HepG2 (cell line): ENCODE results near the gene ARCN1. TPM values are rescaled to one million over a fixed set of nuclear protein-coding genes. Genes with fewer than 3 reads are reported as not detected.
A peak's percentile ranks its signal among the peaks of the same experiment; 100 is the strongest.

Experiments
- ATM ChIP-seq: fragments of 450-650 bp; IDR thresholded peaks from 2 replicates; pipeline ENCODE4 v1.7.1; 2017; ENCODE audit warnings: mild to moderate bottlenecking, borderline replicate concordance
- GTF2F1 ChIP-seq: fragments of 150-350 bp; IDR thresholded peaks from 2 replicates; pipeline ENCODE4 v1.6.1; 2014; ENCODE audit warnings: low read length
- KLF16 ChIP-seq, 2 experiments: sonication (generic) in 1 of 2; formaldehyde crosslinking in 1 of 2; IDR thresholded peaks; 2 replicates each; pipeline versions ENCODE4 v1.6.1 to v1.8.0; 2016 to 2023; ENCODE audit warnings: missing genetic modification reagents in 2 of 2, missing compliant biosample characterization in 1 of 2
- MTERF4 ChIP-seq: sonication (generic); formaldehyde crosslinking; IDR thresholded peaks from 2 replicates; pipeline ENCODE4 v1.8.0; 2023; ENCODE audit warnings: mild to moderate bottlenecking, missing genetic modification reagents
- PHF8 ChIP-seq: sonication (generic); formaldehyde crosslinking; IDR thresholded peaks from 2 replicates; pipeline ENCODE4 v1.5.0; 2020; ENCODE audit warnings: missing genetic modification reagents
- SNRNP70 ChIP-seq: fragments of 200-400 bp; formaldehyde crosslinking; IDR thresholded peaks from 2 replicates; pipeline ENCODE4 v1.6.1; 2017; ENCODE audit warnings: mild to moderate bottlenecking, low read depth, low read length, moderate library complexity
- THAP8 ChIP-seq: sonication (generic); formaldehyde crosslinking; IDR thresholded peaks from 2 replicates; pipeline ENCODE4 v1.5.1; 2020; ENCODE audit warnings: missing genetic modification reagents, mild to moderate bottlenecking, borderline replicate concordance
- ZFP36L1 ChIP-seq: sonication (generic); formaldehyde crosslinking; IDR thresholded peaks from 2 replicates; pipeline ENCODE4 v1.8.0; 2022; ENCODE audit warnings: mild to moderate bottlenecking, missing genetic modification reagents, moderate library complexity
- ZFY ChIP-seq: sonication (generic); formaldehyde crosslinking; IDR thresholded peaks from 2 replicates; pipeline ENCODE4 v1.4.0; 2020; ENCODE audit warnings: missing genetic modification reagents
- ZNF33A ChIP-seq: sonication (generic); formaldehyde crosslinking; IDR thresholded peaks from 2 replicates; pipeline ENCODE4 v1.5.1; 2020; ENCODE audit warnings: missing genetic modification reagents, mild to moderate bottlenecking, moderate library complexity, borderline replicate concordance
- ZNF552 ChIP-seq: sonication (generic); formaldehyde crosslinking; IDR thresholded peaks from 2 replicates; pipeline ENCODE4 v1.9.0; 2022; ENCODE audit warnings: missing genetic modification reagents, mild to moderate bottlenecking, borderline replicate concordance
- ZNF780A ChIP-seq: sonication (generic); formaldehyde crosslinking; IDR thresholded peaks from 2 replicates; pipeline ENCODE4 v1.8.0; 2022; ENCODE audit warnings: mild to moderate bottlenecking, missing genetic modification reagents, moderate library complexity
- polyA plus RNA-seq, 8 experiments: library from polyadenylated mRNA; depleted of rRNA in 3 of 8; stranded (reverse) in 7 of 8; unstranded in 1 of 8; fragments of >200 nt; fragmentation: Illumina TruSeq in 4 of 8; extraction: Trizol in 4 of 8; gene quantifications; 2 replicates each; pipeline versions ENCODE4 v1.2.1 to v1.2.3, GENCODE V29; 2011 to 2016; ENCODE audit warnings: low read depth in 4 of 8, missing spikeins in 1 of 8, mixed read lengths in 1 of 8; ENCODE audit not compliant: insufficient read depth in 1 of 8
- total RNA-seq, 5 experiments: library from RNA; depleted of rRNA; stranded (reverse); fragments of >200 nt; fragmentation: Illumina TruSeq; extraction: Trizol; gene quantifications; 2 replicates each; pipeline ENCODE4 v1.2.3, GENCODE V29; 2016; ENCODE audit warnings: low read depth in 1 of 5
- TF ChIP-seq, protein P1 (sequence below): IDR thresholded peaks from 2 replicates; pipeline ENCODE4 v1.6.1; 2016; ENCODE audit warnings: low read depth, control low read depth
- TF ChIP-seq, protein P2 (sequence below): sonication (generic); formaldehyde crosslinking; IDR thresholded peaks from 2 replicates; pipeline ENCODE4 v1.4.0; 2020; ENCODE audit warnings: missing genetic modification reagents, borderline replicate concordance
- TF ChIP-seq, protein P3 (sequence below): sonication (generic); formaldehyde crosslinking; IDR thresholded peaks from 2 replicates; pipeline ENCODE4 v1.4.0; 2020; ENCODE audit warnings: missing genetic modification reagents, mild to moderate bottlenecking, borderline replicate concordance

The ARCN1 gene
- total and polyA plus RNA-seq, 2 of the 13 experiments (the other 11 are each of a cell fraction or from before 2014, with no cell fraction given): 148 to 200 TPM

DNA sequence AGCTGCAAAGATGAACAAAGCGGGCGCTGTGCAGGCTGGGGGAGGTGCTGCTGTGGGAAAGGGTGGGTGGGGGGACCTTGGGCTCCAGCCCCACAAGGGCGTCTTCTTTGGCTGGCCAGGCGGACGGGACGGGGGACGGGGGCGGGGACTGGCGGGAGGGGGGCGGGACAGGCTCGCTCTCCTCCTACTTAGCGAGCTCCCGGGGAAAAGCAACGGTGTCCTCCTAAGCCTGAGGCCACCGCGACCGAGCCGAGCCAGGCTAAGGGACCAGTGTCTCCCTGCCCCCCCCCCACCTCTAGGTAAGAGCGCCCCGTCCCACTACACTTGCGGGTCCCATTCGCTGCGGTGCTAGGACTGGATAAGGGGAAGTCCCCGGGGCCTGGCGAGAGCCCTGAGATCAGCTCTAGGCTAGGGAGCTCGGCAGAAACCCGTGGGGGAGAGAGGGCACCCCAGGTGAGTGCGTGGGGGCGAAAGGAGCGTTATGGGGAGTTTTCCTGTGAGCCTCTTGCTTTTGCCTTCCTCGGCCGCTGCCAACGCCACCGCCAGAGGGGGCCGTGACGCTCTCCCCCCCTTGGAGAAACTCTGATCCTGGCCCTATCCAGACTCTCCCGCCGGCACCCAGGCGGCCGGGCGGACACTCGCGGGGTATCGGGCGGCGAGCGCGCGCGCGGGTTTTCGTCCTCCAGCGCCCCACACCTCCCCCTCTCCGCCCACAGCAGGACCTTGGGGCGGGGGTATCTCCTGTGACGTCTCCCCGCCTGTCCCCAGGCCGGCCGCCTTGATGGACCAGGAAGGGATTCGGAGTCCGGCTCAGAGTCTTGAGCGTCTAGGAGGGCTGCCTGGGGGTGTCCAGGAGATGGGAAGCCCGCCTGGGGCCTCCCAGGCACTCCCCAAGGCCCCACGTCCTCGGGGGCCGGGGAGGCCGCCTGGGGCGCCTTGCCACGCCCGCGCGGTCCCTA is 35.5 kb downstream of the ARCN1 start, which contains the start of gene PHLDB1 (continued):
- TF ChIP-seq ZFP36L1 (CRISPR knock-in tag) (no peak), SNRNP70 (no peak), KLF16 (CRISPR knock-in tag; IDR thresholded peaks at IDR 0.05) (no peak), ZNF552 (CRISPR knock-in tag) (no peak), ZNF33A (no peak), THAP8 (CRISPR knock-in tag) (no peak), PHF8 (peak; percentile 38), ATM (no peak), ZFY (CRISPR knock-in tag) (peak; percentile 41; the same call in 1 of the 2 replicates), MTERF4 (CRISPR knock-in tag) (no peak), GTF2F1 (no peak), ZNF780A (no peak)
- TF ChIP-seq, protein P1, sequence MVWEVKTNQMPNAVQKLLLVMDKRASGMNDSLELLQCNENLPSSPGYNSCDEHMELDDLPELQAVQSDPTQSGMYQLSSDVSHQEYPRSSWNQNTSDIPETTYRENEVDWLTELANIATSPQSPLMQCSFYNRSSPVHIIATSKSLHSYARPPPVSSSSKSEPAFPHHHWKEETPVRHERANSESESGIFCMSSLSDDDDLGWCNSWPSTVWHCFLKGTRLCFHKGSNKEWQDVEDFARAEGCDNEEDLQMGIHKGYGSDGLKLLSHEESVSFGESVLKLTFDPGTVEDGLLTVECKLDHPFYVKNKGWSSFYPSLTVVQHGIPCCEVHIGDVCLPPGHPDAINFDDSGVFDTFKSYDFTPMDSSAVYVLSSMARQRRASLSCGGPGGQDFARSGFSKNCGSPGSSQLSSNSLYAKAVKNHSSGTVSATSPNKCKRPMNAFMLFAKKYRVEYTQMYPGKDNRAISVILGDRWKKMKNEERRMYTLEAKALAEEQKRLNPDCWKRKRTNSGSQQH (CRISPR knock-in tag): no peak
- TF ChIP-seq, protein P2, sequence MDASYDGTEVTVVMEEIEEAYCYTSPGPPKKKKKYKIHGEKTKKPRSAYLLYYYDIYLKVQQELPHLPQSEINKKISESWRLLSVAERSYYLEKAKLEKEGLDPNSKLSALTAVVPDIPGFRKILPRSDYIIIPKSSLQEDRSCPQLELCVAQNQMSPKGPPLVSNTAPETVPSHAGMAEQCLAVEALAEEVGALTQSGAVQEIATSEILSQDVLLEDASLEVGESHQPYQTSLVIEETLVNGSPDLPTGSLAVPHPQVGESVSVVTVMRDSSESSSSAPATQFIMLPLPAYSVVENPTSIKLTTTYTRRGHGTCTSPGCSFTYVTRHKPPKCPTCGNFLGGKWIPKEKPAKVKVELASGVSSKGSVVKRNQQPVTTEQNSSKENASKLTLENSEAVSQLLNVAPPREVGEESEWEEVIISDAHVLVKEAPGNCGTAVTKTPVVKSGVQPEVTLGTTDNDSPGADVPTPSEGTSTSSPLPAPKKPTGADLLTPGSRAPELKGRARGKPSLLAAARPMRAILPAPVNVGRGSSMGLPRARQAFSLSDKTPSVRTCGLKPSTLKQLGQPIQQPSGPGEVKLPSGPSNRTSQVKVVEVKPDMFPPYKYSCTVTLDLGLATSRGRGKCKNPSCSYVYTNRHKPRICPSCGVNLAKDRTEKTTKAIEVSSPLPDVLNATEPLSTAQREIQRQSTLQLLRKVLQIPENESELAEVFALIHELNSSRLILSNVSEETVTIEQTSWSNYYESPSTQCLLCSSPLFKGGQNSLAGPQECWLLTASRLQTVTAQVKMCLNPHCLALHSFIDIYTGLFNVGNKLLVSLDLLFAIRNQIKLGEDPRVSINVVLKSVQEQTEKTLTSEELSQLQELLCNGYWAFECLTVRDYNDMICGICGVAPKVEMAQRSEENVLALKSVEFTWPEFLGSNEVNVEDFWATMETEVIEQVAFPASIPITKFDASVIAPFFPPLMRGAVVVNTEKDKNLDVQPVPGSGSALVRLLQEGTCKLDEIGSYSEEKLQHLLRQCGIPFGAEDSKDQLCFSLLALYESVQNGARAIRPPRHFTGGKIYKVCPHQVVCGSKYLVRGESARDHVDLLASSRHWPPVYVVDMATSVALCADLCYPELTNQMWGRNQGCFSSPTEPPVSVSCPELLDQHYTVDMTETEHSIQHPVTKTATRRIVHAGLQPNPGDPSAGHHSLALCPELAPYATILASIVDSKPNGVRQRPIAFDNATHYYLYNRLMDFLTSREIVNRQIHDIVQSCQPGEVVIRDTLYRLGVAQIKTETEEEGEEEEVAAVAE (CRISPR knock-in tag): no peak
- TF ChIP-seq, protein P3, sequence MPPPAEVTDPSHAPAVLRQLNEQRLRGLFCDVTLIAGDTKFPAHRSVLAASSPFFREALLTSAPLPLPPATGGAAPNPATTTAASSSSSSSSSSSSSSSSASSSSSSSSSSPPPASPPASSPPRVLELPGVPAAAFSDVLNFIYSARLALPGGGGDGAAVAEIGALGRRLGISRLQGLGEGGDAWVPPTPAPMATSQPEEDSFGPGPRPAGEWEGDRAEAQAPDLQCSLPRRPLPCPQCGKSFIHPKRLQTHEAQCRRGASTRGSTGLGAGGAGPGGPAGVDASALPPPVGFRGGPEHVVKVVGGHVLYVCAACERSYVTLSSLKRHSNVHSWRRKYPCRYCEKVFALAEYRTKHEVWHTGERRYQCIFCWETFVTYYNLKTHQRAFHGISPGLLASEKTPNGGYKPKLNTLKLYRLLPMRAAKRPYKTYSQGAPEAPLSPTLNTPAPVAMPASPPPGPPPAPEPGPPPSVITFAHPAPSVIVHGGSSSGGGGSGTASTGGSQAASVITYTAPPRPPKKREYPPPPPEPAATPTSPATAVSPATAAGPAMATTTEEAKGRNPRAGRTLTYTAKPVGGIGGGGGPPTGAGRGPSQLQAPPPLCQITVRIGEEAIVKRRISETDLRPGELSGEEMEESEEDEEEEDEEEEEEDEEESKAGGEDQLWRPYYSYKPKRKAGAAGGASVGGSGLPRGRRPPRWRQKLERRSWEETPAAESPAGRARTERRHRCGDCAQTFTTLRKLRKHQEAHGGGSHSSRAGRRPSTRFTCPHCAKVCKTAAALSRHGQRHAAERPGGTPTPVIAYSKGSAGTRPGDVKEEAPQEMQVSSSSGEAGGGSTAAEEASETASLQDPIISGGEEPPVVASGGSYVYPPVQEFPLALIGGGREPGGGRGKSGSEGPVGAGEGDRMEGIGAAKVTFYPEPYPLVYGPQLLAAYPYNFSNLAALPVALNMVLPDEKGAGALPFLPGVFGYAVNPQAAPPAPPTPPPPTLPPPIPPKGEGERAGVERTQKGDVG: 0 out of 2 replicates have a peak, but pooled peaks have one; percentile 9
